ENCODE results near the gene CAST.

CAST gene

DNA sequence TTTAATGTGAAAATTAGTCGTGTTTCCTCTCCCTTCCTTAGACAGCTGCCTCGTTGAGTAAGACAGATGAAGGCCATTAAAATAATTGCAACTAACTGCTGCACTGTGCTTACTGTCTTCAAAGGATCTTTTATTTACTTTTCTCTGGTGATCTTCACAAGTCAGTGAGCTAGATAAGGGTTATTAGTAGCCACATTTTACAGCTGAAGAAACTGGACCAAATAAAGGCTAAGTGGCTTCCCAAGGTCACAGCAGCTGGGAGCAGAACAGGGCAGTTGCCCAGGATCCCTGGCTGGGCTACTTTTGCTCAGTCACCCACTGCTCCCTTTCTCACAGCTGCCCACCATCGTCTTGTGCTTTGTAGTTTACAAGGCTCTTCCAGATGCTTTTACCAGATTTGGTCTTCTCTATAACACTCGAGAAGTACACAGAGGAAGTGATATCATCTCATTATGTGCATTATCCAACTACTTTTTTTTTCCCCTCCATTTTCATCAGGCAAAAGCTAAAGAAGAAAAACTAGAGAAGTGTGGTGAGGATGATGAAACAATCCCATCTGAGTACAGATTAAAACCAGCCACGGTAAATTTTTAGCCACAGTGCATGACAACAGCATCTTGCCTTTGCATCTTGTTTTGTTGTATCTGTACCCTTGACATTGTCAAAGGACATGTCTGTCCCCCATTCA lies 83.8 kb downstream of the CAST start (continued):
- TF ChIP-seq HOXD13 (CRISPR knock-in tag; IDR thresholded peaks at IDR 0.05; ENCODE audit: borderline replicate concordance) (no peak), ZNF660 (tag by site-specific recombination; IDR thresholded peaks at IDR 0.05) (peak; percentile 27; the same call in 1 of the 2 replicates), ZNF626 (tag by site-specific recombination; IDR thresholded peaks at IDR 0.05) (peak; percentile 55; the same call in 1 of the 2 replicates), ZNF2 (tag by site-specific recombination; IDR thresholded peaks at IDR 0.05) (peak; percentile 91), YY1 (tag by site-specific recombination; IDR thresholded peaks at IDR 0.05) (no peak), ZNF155 (tag by site-specific recombination; IDR thresholded peaks at IDR 0.05) (no peak), ZNF629 (tag by site-specific recombination; IDR thresholded peaks at IDR 0.05) (peak; percentile 81), KLF16 (tag by site-specific recombination; IDR thresholded peaks at IDR 0.05) (peak; percentile 71; the same call in 1 of the 2 replicates), MEIS1 (CRISPR knock-in tag; IDR thresholded peaks at IDR 0.05; ENCODE audit: borderline replicate concordance) (no peak), ZNF133 (tag by site-specific recombination; IDR thresholded peaks at IDR 0.05) (peak; percentile 90), ZBTB17 (tag by site-specific recombination; IDR thresholded peaks at IDR 0.05) (peak; percentile 89), ZNF341 (tag by site-specific recombination; IDR thresholded peaks at IDR 0.05; ENCODE audit: low read depth) (peak; percentile 78), ZNF621 (tag by site-specific recombination; IDR thresholded peaks at IDR 0.05) (no peak), ZIC2 (tag by site-specific recombination; IDR thresholded peaks at IDR 0.05) (peak; percentile 81), ZBTB8A (tag by site-specific recombination; IDR thresholded peaks at IDR 0.05) (peak; percentile 81), ZSCAN23 (tag by site-specific recombination; IDR thresholded peaks at IDR 0.05) (peak; percentile 49; the same call in 1 of the 2 replicates), ZNF146 (tag by site-specific recombination; IDR thresholded peaks at IDR 0.05) (no peak), EGR2 (tag by site-specific recombination; IDR thresholded peaks at IDR 0.05; ENCODE audit: low read depth) (no peak), ZNF19 (tag by site-specific recombination; IDR thresholded peaks at IDR 0.05; ENCODE audit: low read depth) (no peak), ZNF16 (tag by site-specific recombination; IDR thresholded peaks at IDR 0.05; ENCODE audit: low read depth) (no peak), SP2 (tag by site-specific recombination; IDR thresholded peaks at IDR 0.05) (0 out of 2 replicates have a peak, but pooled peaks have one; percentile 29), ZNF174 (tag by site-specific recombination; IDR thresholded peaks at IDR 0.05) (no peak), SP7 (tag by site-specific recombination; IDR thresholded peaks at IDR 0.05) (peak; percentile 99), ZNF140 (tag by site-specific recombination; IDR thresholded peaks at IDR 0.05) (no peak), ZNF335 (tag by site-specific recombination; conservative IDR thresholded peaks at IDR 0.05) (peak; percentile 82), ZNF561 (tag by site-specific recombination; IDR thresholded peaks at IDR 0.05; ENCODE audit: borderline replicate concordance) (peak; percentile 78; the same call in 1 of the 2 replicates), ZNF404 (tag by site-specific recombination; IDR thresholded peaks at IDR 0.05) (no peak)
- TF ChIP-seq, protein P1, sequence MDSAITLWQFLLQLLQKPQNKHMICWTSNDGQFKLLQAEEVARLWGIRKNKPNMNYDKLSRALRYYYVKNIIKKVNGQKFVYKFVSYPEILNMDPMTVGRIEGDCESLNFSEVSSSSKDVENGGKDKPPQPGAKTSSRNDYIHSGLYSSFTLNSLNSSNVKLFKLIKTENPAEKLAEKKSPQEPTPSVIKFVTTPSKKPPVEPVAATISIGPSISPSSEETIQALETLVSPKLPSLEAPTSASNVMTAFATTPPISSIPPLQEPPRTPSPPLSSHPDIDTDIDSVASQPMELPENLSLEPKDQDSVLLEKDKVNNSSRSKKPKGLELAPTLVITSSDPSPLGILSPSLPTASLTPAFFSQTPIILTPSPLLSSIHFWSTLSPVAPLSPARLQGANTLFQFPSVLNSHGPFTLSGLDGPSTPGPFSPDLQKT (IDR thresholded peaks at IDR 0.05; ENCODE audit: borderline replicate concordance, low read depth, low read length) = no peak
- TF ChIP-seq, protein P2, sequence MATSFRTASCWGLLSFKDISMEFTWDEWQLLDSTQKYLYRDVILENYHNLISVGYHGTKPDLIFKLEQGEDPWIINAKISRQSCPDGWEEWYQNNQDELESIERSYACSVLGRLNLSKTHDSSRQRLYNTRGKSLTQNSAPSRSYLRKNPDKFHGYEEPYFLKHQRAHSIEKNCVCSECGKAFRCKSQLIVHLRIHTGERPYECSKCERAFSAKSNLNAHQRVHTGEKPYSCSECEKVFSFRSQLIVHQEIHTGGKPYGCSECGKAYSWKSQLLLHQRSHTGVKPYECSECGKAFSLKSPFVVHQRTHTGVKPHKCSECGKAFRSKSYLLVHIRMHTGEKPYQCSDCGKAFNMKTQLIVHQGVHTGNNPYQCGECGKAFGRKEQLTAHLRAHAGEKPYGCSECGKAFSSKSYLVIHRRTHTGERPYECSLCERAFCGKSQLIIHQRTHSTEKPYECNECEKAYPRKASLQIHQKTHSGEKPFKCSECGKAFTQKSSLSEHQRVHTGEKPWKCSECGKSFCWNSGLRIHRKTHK (tag by site-specific recombination; IDR thresholded peaks at IDR 0.05) = no peak
- TF ChIP-seq, protein P3, sequence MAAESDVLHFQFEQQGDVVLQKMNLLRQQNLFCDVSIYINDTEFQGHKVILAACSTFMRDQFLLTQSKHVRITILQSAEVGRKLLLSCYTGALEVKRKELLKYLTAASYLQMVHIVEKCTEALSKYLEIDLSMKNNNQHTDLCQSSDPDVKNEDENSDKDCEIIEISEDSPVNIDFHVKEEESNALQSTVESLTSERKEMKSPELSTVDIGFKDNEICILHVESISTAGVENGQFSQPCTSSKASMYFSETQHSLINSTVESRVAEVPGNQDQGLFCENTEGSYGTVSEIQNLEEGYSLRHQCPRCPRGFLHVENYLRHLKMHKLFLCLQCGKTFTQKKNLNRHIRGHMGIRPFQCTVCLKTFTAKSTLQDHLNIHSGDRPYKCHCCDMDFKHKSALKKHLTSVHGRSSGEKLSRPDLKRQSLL (tag by site-specific recombination; IDR thresholded peaks at IDR 0.05) = peak; percentile 83
- TF ChIP-seq, protein P4, sequence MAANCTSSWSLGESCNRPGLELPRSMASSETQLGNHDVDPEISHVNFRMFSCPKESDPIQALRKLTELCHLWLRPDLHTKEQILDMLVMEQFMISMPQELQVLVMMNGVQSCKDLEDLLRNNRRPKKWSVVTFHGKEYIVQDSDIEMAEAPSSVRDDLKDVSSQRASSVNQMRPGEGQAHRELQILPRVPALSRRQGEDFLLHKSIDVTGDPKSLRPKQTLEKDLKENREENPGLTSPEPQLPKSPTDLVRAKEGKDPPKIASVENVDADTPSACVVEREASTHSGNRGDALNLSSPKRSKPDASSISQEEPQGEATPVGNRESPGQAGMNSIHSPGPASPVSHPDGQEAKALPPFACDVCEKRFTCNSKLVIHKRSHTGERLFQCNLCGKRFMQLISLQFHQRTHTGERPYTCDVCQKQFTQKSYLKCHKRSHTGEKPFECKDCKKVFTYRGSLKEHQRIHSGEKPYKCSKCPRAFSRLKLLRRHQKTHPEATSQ (tag by site-specific recombination; IDR thresholded peaks at IDR 0.05) = no peak
- TF ChIP-seq, protein P5, sequence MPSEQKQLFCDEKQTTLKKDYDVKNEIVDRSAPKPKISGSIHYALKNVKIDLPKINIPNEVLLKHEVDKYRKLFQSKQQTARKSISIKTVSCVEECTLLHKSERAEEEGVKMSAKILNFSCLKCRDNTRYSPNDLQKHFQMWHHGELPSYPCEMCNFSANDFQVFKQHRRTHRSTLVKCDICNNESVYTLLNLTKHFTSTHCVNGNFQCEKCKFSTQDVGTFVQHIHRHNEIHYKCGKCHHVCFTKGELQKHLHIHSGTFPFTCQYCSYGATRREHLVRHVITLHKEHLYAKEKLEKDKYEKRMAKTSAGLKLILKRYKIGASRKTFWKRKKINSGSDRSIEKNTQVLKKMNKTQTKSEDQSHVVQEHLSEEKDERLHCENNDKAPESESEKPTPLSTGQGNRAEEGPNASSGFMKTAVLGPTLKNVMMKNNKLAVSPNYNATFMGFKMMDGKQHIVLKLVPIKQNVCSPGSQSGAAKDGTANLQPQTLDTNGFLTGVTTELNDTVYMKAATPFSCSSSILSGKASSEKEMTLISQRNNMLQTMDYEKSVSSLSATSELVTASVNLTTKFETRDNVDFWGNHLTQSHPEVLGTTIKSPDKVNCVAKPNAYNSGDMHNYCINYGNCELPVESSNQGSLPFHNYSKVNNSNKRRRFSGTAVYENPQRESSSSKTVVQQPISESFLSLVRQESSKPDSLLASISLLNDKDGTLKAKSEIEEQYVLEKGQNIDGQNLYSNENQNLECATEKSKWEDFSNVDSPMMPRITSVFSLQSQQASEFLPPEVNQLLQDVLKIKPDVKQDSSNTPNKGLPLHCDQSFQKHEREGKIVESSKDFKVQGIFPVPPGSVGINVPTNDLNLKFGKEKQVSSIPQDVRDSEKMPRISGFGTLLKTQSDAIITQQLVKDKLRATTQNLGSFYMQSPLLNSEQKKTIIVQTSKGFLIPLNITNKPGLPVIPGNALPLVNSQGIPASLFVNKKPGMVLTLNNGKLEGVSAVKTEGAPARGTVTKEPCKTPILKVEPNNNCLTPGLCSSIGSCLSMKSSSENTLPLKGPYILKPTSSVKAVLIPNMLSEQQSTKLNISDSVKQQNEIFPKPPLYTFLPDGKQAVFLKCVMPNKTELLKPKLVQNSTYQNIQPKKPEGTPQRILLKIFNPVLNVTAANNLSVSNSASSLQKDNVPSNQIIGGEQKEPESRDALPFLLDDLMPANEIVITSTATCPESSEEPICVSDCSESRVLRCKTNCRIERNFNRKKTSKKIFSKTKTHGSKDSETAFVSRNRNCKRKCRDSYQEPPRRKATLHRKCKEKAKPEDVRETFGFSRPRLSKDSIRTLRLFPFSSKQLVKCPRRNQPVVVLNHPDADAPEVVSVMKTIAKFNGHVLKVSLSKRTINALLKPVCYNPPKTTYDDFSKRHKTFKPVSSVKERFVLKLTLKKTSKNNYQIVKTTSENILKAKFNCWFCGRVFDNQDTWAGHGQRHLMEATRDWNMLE (tag by site-specific recombination; conservative IDR thresholded peaks at IDR 0.05; ENCODE audit: low read depth) = 0 out of 2 replicates have a peak, but pooled peaks have one; percentile 32

Measured in HEK293 (cell line).